KG1 (cell line): Measurements from ENCODE around the gene CEACAM8.
"Not testable (repeated sequence)": the region's sequence is repeated elsewhere in the genome, so short reads cannot be mapped to it uniquely, and the experiment has no call there.

Experiments
- DNase-seq: peaks from one replicate; lab custom pipeline; 2025; lab: John Stamatoyannopoulos, UW

The CEACAM8 gene

DNA sequence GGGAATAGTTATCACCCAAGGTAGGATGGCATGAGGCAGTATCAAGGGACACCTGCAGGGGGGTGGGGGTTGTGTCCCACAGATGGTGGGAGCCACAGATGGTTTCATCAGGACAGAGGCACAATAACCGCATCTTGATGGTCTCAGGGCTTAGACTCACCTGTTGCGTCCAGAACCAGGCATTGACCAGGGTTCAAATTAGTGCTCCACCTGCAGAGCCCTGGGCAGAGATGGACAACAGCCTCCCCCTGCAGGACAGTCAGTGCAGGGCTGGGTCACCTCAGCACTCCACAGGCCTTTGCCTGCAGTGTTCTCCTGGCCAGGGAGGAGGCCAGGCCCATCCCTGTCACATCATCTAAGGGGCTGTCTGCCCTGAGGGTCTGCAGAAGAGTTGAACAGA, 51.9 kb downstream of the CEACAM8 start:
- DNase-seq = no peak

DNA sequence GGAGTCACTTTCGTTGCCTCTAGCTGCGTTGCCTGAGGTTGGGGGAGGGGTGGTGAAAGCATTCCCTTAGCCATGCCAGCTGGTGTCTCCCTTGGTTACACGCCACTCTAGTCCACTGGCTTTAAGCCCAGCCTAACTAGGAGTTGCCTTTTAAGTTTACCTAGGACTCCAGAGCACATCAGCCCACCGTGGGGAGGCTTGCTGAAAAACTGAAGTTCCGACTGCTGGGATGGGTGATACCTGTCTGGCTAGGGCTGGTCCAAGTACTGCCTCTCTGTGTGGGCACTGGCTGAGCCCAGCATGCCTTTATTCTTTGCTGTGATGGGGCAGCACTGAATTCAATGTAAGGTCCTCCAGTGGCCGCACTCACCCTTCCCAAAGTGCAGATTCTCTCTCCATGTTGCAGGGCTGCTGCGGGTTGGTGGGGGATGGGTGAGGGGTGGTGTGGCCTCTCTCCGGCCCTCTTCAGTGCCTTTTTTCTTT, 54.6 kb downstream of the CEACAM8 start:
- DNase-seq = no peak

- no peak for DNase-seq
These were observed 55.6 kb downstream of the CEACAM8 start for GRCh38 chr19:42538841-42539709.

GRCh38 chr19:42535276-42535675, 59.4 kb downstream of the CEACAM8 start:
- DNase-seq = not testable (repeated sequence)

GRCh38 chr19:42534391-42534790, 60.3 kb downstream of the CEACAM8 start:
- DNase-seq = no peak

GRCh38 chr19:42532891-42533290, 61.8 kb downstream of the CEACAM8 start:
- DNase-seq = no peak

- no peak for DNase-seq
These were observed 63.4 kb downstream of the CEACAM8 start for GRCh38 chr19:42531313-42531712.
